Stimulated activated CD4-positive, alpha-beta T cell treated with anti-CD3 and anti-CD28 coated beads, Interleukin-1b, Interleukin-23, amount 100 ng/mL, for 4 hours (primary cell): Measurements from ENCODE around the gene ZBTB7C.

Source experiments
- DNase-seq, 2 donors: peaks; one replicate each; pipeline ENCODE4 v3.0.0-alpha.2; 2020; ENCODE audit warnings: low read depth in 2 of 2

The ZBTB7C gene

DNA sequence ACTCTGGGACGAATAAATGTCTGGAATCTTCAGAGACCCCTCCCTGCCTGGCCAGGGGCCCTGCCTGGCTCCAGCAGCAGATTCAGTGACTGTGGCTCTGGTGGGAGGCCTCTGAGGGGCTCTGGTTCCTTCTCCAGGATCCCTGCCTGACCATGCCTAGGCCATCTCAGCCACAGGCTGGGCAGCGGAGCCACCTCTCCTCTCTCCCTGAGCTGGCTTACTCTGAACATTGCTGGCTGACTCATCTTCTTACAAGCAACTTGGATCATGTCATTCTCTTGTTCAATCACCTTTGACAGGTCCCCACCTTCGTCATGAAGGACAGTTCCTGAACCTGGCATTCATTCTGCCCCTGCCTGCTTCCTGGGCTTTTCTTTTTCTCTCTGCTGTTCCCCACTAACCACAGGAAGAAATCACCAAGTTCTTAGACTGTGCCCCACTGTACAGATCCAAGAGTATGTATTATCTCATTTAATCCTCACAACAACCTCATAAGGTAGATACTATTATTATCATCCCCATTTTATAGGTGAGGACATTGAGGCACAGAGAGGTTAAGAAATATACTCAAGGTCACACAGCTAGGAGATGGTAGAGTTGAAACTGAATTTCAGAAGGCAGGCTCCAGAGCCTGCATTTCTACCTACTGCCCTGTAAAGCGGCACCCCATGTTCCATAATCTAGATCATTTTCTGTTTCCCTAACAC, 323.2 kb downstream of the ZBTB7C start:
- no peak for DNase-seq

DNA sequence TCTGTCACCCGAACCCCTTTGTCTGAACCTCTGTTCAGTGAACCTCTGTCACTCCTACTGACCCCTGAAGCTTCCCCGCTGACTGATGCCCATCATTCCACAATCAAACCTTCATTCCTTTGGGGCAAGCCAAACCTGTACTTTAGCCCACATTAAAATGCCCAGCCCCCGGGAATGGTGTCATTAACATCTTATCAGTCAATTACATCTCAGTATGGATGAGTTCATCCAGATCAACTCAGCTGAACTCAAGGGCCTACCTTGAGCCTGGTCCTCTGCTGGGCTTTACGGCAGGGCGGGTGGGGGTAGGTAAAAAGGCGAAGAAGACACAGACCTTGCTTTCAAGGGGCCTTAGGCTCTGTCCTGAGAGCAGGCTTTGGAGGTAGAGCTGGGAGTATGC, 324.3 kb downstream of the ZBTB7C start:
- DNase-seq, result no peak

DNA sequence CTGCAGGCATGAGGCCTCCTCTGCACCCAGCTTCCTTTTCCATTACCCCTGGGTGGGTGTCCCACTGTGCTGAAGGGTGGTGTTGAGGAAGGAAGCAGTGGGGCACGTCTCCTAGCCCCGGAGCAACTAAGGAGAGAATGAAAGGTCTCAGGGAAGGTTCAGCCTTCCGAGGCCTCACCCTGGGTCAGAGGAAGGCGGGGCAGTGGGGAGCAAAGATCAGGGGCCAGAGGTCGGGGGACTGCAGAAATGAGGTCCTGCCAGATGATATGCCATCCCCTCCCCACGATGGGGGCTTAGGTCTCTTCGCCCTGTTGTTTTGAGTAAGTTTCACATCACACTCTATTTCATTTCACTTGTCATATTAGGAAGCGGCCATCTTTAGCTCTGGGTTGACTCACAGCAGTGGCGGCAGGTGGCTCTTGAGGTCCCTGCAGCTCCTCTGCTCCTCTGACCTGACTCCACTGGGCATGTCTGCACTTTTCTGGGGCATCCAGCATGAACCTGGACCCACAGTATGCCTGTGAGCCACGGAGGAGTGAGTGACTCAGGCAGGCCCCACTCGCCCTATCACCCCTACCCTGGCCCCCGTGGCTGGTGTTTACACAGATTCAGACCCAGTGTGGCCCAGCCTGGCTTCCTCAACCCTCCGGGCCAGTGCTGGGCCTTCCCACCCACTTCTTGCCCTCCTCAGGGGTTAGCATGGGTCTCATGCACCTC, 325.0 kb downstream of the ZBTB7C start:
- DNase-seq, result no peak

DNA sequence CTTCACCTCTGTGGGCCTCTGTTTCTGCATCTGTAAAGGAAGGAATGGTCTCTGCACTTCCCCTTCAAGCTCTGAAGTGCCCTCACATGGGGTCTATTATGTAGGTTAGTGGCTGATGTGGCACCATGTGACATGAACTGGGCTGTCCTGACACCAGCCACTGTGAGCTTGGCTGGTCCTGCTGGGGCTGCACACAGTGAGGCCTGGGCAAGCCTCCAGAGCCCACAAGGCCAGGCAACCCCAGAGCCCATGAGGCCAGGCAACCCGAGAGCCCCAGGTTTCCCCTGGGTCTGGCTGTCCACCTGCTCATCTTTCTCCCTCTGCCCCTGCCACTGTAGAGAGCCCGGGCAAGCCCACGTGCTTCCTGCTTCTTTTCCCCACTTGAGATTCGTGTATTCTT, 328.6 kb downstream of the ZBTB7C start:
- no peak for DNase-seq

DNA sequence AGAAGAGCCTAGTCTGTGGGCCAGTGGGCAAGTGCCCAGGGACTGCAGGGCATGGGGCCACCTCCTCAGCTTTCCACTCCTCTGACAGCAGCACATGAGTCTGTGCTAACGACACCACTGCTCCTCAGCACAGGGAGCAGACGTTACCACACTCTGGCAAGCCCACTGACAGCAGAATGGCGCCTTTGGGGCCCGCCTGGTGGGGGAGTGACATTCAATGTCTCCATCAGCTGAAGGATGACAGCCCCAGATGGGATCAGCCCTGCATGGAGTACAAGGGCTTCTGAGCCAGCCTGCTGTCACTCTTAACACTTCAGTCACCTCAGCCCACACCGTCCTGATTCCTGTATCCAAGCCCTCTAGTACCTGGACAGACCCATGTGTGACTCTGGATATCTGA, 329.3 kb downstream of the ZBTB7C start:
- no peak for DNase-seq

DNA sequence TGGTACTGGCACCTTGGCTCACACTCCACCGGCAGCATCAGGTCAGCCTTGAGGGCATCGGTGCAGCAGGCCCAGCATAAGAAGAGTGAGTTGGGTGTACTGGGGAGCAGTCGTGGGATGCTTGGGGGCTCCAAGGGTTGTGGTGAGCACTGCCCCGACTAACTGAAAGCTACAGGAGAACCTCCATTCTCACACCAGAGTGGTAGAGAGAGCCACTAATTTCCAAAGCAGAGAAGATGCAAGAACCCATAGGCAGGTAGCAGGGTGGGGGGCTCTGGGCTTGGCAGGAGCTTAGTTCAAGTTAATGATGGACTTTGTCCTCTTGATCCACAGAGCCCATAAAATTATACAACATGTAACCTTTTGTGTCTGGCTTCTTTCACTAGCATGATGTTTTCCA, 330.7 kb downstream of the ZBTB7C start:
- no peak for DNase-seq

DNA sequence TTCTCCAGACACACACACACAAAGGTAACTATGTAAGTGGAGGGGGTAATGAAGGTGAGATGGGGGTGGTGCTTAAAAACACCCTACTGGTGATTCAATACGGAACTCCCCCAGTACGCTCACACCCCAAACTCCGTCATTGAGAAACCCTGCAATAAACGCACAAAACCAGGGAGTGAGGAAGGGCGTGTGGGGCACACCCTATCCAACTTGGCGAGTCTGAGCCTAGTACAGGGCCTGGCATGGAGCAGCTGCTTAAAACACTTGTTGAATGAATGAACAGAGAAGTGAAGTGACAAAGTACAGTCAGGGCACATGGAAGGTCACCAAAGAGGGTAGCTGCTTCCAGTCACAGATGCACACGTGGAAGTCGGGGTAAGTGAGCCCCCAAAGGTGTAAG, 331.9 kb downstream of the ZBTB7C start:
- DNase-seq, result no peak

DNA sequence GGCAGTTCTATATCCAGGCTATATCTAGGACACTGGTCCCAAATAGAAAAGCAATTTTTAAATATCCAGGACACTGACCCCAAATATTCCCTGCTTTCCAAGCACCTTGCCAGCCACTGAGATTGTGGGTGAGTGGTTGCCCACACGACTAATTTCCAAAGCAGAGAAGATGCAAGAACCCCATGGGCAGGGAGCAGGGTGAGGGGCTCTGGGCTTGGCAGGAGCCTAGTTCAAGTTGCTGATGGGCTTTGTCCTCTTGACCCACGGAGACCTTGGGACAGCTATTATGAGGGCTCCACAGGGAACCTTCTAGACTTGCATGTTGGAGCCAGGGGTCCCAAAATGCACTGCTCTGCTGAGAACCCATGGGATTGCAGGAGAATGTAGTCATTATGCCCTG, 332.7 kb downstream of the ZBTB7C start:
- DNase-seq, result no peak

DNA sequence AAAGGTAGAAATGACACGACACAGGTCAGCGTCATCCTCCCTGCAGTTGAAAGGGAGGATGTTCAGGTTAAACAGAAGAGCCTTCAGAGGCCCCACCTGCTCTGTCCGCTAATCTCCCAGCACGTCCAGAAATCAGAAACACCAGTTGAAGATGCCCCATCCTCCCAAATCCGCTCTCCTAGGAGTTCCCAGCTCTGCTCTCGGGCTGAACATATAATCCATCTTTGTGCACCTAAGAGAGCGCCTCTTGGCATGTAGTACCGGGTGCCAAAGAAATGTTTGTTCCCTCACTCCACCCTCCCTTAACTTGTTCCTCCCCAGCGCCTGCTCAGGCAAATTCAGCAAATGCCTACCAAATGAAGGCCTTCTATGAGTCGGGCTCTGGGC, 333.5 kb downstream of the ZBTB7C start:
- DNase-seq, result no peak

DNA sequence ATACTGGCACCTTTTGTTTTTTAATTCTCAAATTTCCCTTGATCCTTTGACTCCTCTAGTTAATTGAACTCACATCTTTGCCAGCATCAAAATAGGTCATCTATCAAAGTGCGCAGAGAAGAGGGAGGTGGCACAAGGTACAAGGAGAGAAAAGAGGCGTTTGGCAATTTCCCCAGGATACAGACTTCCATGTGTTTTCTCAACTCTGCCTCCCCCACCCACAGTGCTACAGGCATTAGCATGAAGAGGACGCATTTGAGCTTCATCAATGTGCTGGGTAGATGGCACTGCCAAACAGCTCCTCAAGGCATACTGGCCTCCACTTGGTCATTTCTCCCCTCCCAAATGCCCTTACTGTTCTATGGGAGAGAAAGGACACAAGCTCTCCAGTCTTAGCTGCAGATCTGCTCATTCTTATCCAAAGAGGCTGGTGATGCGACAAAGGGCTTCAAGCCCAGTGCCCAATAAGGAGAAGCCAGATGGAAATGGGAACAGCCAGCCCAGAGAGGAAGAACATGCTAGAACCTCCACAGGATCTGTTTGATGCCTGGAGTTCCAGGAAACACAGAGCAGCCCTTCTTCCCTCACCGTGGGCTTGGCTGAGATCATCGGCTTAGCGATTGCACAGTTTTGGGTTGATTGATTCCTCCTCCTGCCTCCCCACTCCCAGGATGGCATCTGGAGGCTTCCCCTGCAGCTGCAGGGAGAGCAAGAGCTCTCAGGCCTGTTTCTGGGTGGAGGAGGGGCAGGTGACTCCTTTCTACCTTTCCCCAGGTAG, 334.1 kb downstream of the ZBTB7C start:
- no peak for DNase-seq

DNA sequence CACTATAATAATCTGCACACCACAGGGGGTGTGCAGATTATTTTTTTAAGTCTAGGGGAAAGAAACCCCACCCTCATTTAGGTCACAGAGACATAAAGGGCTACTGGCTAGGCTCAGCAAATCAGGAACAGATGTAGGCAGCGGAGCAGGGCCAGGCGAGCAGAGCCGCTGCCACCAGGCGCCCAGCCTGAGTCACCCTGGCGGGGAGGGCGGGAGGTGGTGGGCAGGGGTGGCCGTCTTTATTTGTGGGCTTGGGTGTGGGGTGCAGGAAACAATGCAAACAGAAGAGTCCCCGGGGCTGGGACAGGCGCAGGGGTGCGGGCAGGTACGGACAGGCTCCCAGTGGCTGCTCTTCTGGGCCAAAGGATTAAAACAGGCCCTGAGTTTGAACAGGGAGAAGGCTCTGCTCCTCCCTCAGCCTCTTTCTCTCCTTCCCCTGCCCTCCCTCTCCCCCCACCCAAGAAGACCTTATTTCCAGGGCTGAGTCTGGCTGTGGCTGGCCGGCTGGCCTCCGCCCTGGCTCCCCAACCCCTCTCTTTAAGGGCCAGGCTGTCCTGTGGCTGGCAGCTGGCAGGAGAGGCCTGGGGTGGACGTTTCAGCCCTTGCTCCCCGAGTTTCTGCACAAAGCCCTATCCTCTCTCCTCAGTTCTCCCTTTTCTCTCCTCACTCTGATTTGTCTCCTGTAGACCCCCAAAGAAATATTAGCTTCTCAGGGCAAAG, 335.8 kb downstream of the ZBTB7C start:
- no peak for DNase-seq

DNA sequence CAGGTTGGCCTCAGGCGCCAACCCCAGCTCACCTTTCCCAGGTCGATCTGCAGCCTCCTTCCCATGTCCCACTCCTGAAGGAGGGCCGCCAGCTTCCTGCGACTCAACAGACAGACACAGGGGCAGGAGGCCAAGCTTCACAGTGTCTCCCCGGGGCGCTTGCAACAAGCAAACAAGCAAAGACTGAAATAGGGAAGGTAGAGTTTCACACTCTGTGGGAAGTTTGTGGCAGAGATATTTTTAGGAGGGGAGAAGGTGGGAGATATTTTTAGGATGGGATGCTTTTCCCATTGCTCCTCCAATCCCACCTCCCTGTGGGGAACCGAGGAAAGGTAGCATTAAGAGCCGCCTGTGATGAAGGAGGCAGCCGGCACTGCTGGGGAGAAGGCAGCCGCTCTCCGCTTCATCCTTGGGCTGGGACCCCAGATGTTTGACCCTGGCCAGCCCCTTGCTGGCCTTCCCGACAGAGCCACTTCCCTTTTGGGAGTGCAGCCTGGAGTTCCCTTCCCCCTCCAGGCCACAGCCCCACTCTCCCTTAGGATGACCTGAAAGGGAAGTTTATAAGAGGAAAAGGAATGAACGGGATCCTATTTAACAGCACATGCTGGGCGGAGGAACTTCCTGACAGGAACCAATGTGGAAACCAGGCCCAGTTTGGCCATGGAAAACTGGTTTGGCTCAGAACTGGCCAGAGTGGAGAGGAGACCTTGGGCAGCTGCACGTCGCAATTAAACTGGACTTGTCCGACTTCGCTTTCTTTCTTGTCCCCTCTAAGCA, 336.6 kb downstream of the ZBTB7C start:
- DNase-seq, result no peak

DNA sequence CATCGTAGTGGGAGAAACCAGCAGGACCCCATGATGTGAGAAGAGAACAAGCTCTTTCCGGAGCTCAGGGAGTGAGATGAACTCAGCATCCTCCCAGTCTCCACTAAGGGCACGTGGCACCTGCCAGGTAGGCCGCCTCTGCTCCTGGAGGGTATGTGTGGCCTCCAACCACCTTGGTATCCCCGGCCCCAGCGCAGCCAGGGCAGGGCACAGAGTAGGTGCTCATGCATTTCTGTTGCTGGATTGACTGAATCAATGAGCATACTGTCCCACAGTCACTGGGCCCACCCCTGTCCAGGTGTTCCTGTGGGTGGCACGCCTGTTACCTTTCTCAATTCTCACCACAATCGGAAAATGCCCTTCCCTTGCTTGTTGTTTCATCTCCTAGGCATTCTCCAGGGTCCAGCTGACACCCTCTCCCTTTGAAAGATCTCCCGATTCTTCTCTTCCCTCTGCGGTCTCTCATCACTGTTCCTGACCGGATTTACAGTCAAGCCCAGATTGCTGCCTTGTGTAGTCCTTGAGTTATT, 340.2 kb downstream of the ZBTB7C start:
- DNase-seq, result no peak

DNA sequence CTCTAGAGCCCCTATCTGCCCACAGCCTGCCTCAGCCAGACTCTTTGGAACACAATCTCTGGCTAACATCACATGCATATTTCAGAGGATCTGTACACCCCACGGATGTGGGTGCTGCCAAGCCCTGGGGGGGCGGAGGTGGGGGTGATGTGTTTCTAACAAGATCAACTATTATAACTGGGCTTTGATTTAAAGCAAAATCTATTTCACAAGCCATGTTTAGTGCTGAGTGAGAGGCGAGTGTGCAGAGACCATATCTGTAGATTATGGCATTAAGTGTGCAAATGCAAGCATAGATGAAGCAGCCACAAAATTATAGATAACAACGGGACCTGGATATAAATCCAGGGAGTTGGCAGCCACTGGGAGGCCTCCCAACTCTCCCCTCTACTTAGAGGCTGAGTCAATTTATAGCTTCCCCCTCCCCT, 342.9 kb downstream of the ZBTB7C start:
- no peak for DNase-seq

DNA sequence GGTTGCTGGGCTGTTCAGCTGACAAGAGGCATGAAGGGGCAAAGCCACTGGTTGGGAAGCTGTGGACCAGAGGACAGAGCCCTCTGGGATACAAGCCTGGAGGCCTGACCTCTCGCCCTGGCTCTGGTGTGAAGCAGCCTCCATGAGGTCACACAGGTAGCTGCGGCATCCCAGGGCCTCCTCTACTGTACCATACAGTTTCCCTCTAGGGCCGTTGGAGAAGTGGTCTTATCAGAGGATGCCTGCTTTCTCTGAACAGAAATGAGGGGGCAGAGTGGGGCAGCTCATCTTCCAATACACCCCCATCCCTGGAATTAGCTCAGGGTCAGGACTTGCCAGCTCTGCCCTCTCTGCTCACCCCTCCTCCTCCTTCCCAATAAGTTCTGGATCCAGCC, 343.6 kb downstream of the ZBTB7C start:
- no peak for DNase-seq

DNA sequence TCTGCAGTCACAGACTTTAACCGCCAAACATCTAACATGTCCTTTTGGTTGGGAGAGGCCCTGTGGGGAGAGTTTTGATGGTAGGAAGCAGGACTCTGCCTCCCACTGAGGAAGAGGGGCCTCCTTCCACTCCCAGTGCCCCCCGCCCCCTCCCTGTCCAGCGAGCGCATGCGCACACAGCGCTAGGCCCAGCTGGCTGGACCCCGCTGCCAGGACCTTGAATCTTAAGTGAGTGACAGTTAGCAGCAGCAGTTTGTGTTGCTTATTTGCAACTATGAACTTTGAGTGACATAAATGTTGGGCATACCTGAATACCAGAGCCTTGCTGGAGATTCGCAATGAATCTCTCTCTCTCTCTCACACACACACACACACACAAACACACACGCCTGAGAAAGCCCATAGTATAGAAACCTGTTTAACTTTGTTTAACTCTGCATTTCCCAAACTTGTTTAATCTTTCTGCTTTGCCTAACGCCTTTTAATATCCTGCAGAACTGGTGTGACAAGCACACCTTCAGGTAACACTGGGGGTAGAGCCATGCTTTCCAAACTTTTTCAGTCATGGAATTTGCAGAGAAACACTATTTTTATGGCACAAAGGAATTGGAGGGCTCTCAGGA, 344.1 kb downstream of the ZBTB7C start:
- no peak for DNase-seq

DNA sequence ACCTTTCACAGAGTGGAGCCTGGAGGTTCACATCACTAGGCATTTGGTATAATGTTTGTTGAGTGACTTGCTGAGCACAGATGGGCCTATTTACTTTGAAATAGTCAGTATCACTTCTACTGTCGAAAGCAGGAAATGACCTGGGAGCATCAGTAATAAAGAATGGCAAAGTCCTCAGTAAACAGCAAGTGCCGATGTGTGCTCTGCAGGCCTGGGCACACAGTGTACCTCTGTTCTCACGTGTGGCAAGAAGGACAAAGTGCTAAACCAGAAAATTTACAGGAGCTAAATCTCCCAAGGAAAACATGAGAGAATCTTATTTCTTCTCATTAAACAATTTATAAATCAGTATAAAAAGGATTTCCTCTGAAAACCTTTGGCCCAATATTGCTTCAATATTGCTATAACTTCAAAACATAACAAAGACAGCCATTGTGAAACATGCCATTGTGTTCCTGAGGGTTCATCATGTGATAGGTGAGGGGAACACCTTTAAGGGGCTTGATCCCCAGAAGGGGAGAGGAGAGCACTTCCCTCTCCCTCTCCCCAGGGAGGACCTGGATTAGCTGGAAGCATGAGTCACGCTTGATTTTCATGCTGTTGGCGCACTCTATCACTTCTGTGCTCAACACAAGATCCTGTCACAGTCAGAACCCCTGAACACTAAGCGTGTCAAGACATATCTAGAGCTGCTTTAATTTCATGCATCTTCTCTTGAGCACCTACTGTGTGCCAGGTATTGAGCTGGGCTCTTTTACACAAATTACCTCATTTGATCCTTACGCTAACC, 347.2 kb downstream of the ZBTB7C start:
- no peak for DNase-seq

DNA sequence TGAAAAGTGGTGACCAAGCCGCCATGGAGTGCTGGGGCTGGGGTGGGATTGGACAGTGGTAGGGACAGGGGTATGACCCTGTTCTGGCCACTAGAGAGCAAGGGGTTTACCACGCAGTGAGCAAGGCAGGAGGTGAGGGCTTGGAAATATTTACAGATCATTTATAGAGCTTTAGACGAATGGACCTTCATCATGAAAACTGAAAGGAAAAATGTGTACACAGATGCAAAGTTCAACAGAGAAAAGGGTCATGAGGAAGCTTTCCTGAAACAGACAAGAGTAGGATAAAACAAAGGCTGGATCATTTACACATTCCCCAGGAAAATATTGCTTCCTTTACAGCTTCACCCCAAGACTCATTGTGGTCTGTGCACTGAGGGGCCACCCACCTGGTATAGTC, 348.2 kb downstream of the ZBTB7C start:
- no peak for DNase-seq

DNA sequence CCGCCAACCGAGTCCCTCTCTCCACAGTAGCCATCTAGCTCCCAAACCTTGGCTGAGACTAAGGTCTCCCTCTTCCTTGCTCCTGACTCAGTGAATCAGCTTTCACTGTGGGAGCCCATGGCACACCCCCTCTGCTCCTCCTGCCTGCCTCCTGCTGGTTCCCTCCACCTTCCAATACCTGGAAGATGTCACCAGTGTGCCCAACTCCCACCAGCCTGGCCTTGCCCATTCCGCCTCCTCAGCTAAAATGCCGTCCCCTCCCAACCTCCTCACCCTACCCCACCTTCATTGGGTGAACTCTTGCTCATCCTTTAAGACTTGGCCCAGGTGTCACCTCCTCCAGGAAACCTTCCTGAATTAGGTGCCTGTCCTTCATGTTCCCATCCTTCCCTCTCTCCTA, 348.8 kb downstream of the ZBTB7C start:
- no peak for DNase-seq

DNA sequence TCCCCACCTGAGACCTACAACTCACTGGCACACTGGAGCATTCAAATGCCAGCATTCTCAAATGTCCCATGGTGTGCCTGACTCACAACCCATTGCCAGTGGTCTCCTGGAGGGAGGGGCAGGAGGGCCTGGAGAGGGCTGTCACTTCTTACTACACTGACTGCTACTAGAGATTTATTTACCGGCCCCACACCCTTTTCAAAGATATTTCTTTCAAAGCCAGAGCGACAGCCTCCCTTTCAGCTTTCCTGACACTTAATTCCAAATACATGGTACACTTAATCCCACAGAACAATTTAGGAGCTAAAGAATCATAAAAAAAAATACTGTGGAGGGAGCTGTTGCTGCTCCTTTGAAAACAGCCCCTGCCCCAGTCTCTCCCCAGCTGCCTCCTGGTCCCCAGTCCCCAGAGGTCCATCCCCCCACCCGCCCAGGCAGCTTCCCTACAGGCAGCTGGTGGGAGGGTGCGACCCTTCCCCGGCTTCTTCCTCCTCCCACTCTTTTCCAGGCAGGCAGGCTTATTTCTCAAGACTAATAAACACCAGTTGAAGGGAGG, 349.6 kb downstream of the ZBTB7C start:
- no peak for DNase-seq
